Osteoblast (primary cell): Measurements from ENCODE around the gene SLC2A9. TPM values are rescaled to one million over a fixed set of nuclear protein-coding genes. Genes with fewer than 3 reads are reported as not detected.

Source experiments
- DNase-seq: peaks from one replicate; pipeline ENCODE4 v3.0.0; 2011; ENCODE audit warnings: low spot score, mixed read lengths; ENCODE audit not compliant: insufficient read length; ENCODE audit errors: missing footprints
- H2AFZ ChIP-seq: 2 replicates; pipeline ENCODE4 v1.6.0; 2011; ENCODE audit warnings: mild to moderate bottlenecking, low read length
- H3K27ac ChIP-seq: 2 replicates; pipeline ENCODE4 v1.5.1; 2011; ENCODE audit warnings: mild to moderate bottlenecking, low read depth, low read length, moderate library complexity
- H3K27me3 ChIP-seq: 2 replicates; pipeline ENCODE4 v1.6.0; 2012; ENCODE audit warnings: mild to moderate bottlenecking, control low read depth, inconsistent platforms, low read length, moderate library complexity; ENCODE audit not compliant: insufficient read depth
- H3K36me3 ChIP-seq: 2 replicates; pipeline ENCODE4 v1.5.1; 2011; ENCODE audit warnings: mild to moderate bottlenecking, low read length, control low read depth, moderate library complexity; ENCODE audit not compliant: insufficient read depth
- H3K4me1 ChIP-seq: 2 replicates; pipeline ENCODE4 v1.5.1; 2011; ENCODE audit warnings: mild to moderate bottlenecking, low read length, control low read depth, moderate library complexity; ENCODE audit not compliant: insufficient read depth
- H3K4me2 ChIP-seq: 2 replicates; pipeline ENCODE4 v1.6.0; 2011; ENCODE audit warnings: mild to moderate bottlenecking, low read length; ENCODE audit not compliant: insufficient read depth
- H3K4me3 ChIP-seq: fragments of 200-600 bp; sonication (generic); 3 replicates; pipeline ENCODE4 v1.5.1; 2012; ENCODE audit warnings: mild to moderate bottlenecking, low read length, inconsistent platforms; ENCODE audit not compliant: insufficient read depth
- H3K79me2 ChIP-seq: 2 replicates; pipeline ENCODE4 v1.6.0; 2012; ENCODE audit warnings: mild to moderate bottlenecking, low read length, control low read depth, inconsistent platforms; ENCODE audit not compliant: insufficient read depth
- H3K9me3 ChIP-seq: 2 replicates; pipeline ENCODE4 v1.5.1; 2011; ENCODE audit warnings: low read depth, low read length, control low read depth
- H4K20me1 ChIP-seq: 2 replicates; pipeline ENCODE4 v1.6.0; 2012; ENCODE audit warnings: mild to moderate bottlenecking, low read length, control low read depth; ENCODE audit not compliant: insufficient read depth
- small RNA-seq: library from RNA; depleted of rRNA; stranded (forward); fragments of <200 nt; gene quantifications from one replicate; pipeline ENCODE3, GENCODE V24; 2012
- total RNA-seq: library from RNA; depleted of rRNA; stranded (reverse); fragments of >200 nt; gene quantifications from 2 replicates; pipeline ENCODE4 v1.2.3, GENCODE V29; 2012
- TF ChIP-seq, protein P1 (sequence below): IDR thresholded peaks from 2 replicates; pipeline ENCODE4 v1.5.1; 2011; ENCODE audit warnings: mild to moderate bottlenecking, low read depth, low read length, moderate library complexity; ENCODE audit errors: extremely low read depth

Gene SLC2A9
- total RNA-seq, 1 donor, result 2.5 TPM

DNA sequence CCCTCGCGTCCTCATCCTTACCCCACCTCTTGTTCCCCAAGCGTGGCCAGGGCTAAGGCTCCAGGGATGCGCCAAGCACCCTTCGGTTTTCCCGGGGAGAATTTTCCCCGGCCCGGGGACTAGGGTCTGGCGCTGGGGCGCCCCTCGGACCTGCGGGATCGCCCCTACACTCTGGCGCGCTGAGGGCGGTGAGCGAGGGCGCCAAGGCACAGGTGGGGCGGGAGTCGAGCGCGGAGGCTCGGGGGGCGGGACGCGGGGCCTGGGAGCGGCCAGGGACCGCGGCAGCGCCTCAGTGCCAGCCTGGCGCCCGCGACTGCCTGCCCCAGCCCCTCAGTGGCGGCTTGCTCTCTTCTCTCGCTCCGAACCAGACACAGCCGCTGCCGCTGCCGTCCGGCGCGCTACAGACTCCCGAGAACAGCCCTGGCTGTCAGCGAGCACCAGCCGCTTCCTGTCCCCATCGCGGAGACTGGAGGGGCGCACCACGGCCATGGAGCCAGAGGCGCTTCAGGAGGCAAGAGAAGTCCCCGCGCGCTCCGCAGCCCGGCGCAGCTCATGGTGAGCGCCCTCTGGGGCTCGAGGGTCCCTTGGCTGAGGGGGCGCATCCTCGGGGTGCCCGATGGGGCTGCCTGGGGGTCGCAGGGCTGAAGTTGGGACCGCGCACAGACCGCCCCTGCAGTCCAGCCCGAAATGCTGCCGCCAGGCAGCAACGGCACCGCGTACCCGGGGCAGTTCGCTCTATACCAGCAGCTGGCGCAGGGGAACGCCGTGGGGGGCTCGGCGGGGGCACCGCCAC lies 239.8 kb downstream of the SLC2A9 start, which contains the start of gene DRD5:
TSS of gene DRD5 (plus strand) at position 292 of the 793 bp plus-strand sequence. CDS start at position 688, 396 bp downstream.
- H3K4me3 ChIP-seq, result no peak within 1 kb of the TSS
- H3K4me2 ChIP-seq, result no peak within 1 kb of the TSS
- no peaks in the 10 kb centered on the region for H3K4me1 ChIP-seq
- no peaks in the 10 kb centered on the region for H3K27me3 ChIP-seq
- H2AFZ ChIP-seq, result no peak within 1 kb of the TSS
- H3K36me3 ChIP-seq, result no peaks in the 10 kb centered on the region
- no peaks in the 10 kb centered on the region for H4K20me1 ChIP-seq
- H3K27ac ChIP-seq, result no peak within 1 kb of the TSS
- H3K9me3 ChIP-seq, result no peaks in the 10 kb centered on the region
- no peak for DNase-seq
- no peaks in the 10 kb centered on the region for H3K79me2 ChIP-seq
- TF ChIP-seq, protein P1, sequence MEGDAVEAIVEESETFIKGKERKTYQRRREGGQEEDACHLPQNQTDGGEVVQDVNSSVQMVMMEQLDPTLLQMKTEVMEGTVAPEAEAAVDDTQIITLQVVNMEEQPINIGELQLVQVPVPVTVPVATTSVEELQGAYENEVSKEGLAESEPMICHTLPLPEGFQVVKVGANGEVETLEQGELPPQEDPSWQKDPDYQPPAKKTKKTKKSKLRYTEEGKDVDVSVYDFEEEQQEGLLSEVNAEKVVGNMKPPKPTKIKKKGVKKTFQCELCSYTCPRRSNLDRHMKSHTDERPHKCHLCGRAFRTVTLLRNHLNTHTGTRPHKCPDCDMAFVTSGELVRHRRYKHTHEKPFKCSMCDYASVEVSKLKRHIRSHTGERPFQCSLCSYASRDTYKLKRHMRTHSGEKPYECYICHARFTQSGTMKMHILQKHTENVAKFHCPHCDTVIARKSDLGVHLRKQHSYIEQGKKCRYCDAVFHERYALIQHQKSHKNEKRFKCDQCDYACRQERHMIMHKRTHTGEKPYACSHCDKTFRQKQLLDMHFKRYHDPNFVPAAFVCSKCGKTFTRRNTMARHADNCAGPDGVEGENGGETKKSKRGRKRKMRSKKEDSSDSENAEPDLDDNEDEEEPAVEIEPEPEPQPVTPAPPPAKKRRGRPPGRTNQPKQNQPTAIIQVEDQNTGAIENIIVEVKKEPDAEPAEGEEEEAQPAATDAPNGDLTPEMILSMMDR, result no peak

Small RNA genes within 50 kb of the gene (small RNA-seq; reads per million reads assigned to genes)
- not detected for gene RNA5SP154

Other genes starting within 250 kb of the SLC2A9 start
- not detected in 2 replicates for gene DRD5, start 239.9 kb downstream of the SLC2A9 start, total RNA-seq
- gene WDR1, start 95.3 kb upstream of the SLC2A9 start, total RNA-seq, result 265 and 314 TPM in 2 replicates